Psoas muscle (tissue), 8 donors: ENCODE measurements around the gene SLBP. TPM values are rescaled to one million over a fixed set of nuclear protein-coding genes. Genes with fewer than 3 reads are reported as not detected.

Experiments used
- ATAC-seq, 4 donors: fragments of 200-7000 bp; cut with Tn5 transposase; one replicate each; pipeline ENCODE4 v1.9.1; 2020; ENCODE audit warnings: moderate library complexity in 3 of 4, mild to moderate bottlenecking in 2 of 4
- DNase-seq, 2 donors: peaks; one replicate each; pipeline ENCODE4 v3.0.0-alpha.2; 2020
- H3K27ac ChIP-seq: fragments of 200-600 bp; one replicate; pipeline ENCODE4 v1.8.0; 2022
- H3K27me3 ChIP-seq, 3 donors: fragments of 200-600 bp in 1 of 3; one replicate each; pipeline versions ENCODE4 v1.6.1 to v1.8.0; 2013 to 2022; ENCODE audit warnings: low read length in 2 of 3, mild to moderate bottlenecking in 2 of 3, moderate library complexity in 1 of 3; ENCODE audit not compliant: insufficient read depth in 3 of 3
- H3K36me3 ChIP-seq, 2 donors: fragments of 200-600 bp in 1 of 2; one replicate each; pipeline versions ENCODE4 v1.6.1 to v1.8.0; 2013 to 2022; ENCODE audit warnings: low read depth in 1 of 2, mild to moderate bottlenecking in 1 of 2, moderate library complexity in 1 of 2; ENCODE audit not compliant: insufficient read depth in 1 of 2
- H3K4me1 ChIP-seq: fragments of 200-600 bp; one replicate; pipeline ENCODE4 v1.8.0; 2022
- H3K4me3 ChIP-seq: fragments of 200-600 bp; one replicate; pipeline ENCODE4 v1.8.0; 2022; ENCODE audit warnings: mild to moderate bottlenecking
- H3K9me3 ChIP-seq: fragments of 200-600 bp; one replicate; pipeline ENCODE4 v1.8.0; 2022
- WGBS, 3 donors: extraction: QIAGEN DNeasy Blood & Tissue Kit; methylation state at CpG; one replicate each; pipeline versions ENCODE4 v1.1.6 to v1.1.7; 2013; 5-methylcytosine and 5-hydroxymethylcytosine counted together
- intact Hi-C, 2 donors: fragments of 100-400 bp; cut with DNase I; formaldehyde crosslinking; loops; one replicate each; pipeline versions ENCODE4 v1.11.0 to v1.14.2; 2022
- polyA plus RNA-seq, 3 donors: library from polyadenylated mRNA; stranded (reverse); fragments of 200-250 nt; gene quantifications; one replicate each; pipeline ENCODE4 v1.2.3, GENCODE V29; 2013
- total RNA-seq, 4 donors: library from RNA; stranded (reverse); fragmentation: NEBNext Ultra II Directional in 2 of 4; extraction: Animal tissue kit (Norgen Biotek cat#: 25700) in 2 of 4; gene quantifications; one replicate each; pipeline versions ENCODE4 v1.2.1 to v1.2.4, GENCODE V29; 2021 to 2023
- TF ChIP-seq, protein P1 (sequence below): fragments of 200-600 bp; IDR thresholded peaks from one replicate; pipeline ENCODE4 v1.8.0; 2022; ENCODE audit warnings: antibody characterized with exemption
- donor health status: healthy with polysubstance abuse.
- donor health status: DM: no; HTN: no; CAD: no; lungs with moderate emphysema.
- donor health status: Bipolar disorder and iron deficiency.
- donor health status: healthy.
- donor health status: DM: yes; HTN: yes; CAD: no.
- donor health status: DM: no; HTN: no; CAD: no.
- donor health status: DM: no; HTN: no; CAD: no.
- donor health status: DM: yes; HTN: yes; CAD: no.

SLBP gene
- total and polyA plus RNA-seq, 7 donors = 15.4 to 18.8 (median 16.3) TPM

DNA sequence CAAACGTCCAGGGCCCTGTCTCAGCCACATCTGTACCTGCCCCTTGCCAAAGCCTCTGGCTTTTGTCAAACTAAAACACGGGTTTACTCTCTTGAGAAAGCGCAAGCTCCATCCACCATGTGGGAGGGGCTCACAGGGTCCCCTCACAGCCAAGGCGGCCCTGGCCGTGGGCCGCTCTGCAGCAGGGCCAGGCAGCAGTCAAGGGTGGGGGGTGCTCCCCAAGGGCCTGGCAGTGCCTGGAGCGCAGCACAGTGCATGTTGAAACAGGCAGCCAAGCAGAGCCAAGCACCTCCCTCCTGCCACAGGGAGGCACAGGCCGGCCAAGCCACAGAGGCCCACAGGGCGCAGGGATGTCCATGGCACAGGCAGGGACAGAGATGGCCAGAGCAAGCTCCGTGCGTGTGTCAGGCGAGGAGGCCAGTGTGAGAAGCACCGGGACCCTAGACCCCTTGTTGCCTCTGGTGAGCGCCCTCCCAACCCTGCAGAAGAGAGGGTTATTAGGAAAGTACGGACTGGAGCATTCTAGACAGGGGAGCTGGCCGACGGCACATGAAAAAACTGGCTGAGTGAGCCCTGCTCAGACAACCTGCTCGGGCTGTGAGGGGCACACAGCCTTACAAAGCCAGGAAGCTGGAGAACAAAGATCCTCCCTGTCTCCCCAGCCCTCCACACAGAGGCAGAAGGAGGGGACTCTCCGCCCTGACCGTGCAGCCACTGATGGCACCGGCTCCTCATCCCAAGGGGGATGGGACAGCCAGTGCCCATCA, 67.0 kb downstream of the SLBP start:
- peak; percentile 36 to 68 for DNase-seq
- Histone ChIP-seq H3K4me3 (no peak overlapping the region), H3K27ac (no peak overlapping the region), H3K36me3 (no peaks in the 10 kb centered on the region), H3K27me3 (peaks cover 0 to 3% (median 0%) of the 10 kb centered on the region in 3 donors), H3K4me1 (no peaks in the 10 kb centered on the region), H3K9me3 (no peaks in the 10 kb centered on the region)
- intact Hi-C loops = no loop called here
- TF ChIP-seq, protein P1, sequence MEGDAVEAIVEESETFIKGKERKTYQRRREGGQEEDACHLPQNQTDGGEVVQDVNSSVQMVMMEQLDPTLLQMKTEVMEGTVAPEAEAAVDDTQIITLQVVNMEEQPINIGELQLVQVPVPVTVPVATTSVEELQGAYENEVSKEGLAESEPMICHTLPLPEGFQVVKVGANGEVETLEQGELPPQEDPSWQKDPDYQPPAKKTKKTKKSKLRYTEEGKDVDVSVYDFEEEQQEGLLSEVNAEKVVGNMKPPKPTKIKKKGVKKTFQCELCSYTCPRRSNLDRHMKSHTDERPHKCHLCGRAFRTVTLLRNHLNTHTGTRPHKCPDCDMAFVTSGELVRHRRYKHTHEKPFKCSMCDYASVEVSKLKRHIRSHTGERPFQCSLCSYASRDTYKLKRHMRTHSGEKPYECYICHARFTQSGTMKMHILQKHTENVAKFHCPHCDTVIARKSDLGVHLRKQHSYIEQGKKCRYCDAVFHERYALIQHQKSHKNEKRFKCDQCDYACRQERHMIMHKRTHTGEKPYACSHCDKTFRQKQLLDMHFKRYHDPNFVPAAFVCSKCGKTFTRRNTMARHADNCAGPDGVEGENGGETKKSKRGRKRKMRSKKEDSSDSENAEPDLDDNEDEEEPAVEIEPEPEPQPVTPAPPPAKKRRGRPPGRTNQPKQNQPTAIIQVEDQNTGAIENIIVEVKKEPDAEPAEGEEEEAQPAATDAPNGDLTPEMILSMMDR = no peak
- 40 to 45% (median 44%) methylated on average over 21 of the region's 21 CpGs for WGBS, 3 donors
- peak; percentile 36 to 76 (median 68) for ATAC-seq

DNA sequence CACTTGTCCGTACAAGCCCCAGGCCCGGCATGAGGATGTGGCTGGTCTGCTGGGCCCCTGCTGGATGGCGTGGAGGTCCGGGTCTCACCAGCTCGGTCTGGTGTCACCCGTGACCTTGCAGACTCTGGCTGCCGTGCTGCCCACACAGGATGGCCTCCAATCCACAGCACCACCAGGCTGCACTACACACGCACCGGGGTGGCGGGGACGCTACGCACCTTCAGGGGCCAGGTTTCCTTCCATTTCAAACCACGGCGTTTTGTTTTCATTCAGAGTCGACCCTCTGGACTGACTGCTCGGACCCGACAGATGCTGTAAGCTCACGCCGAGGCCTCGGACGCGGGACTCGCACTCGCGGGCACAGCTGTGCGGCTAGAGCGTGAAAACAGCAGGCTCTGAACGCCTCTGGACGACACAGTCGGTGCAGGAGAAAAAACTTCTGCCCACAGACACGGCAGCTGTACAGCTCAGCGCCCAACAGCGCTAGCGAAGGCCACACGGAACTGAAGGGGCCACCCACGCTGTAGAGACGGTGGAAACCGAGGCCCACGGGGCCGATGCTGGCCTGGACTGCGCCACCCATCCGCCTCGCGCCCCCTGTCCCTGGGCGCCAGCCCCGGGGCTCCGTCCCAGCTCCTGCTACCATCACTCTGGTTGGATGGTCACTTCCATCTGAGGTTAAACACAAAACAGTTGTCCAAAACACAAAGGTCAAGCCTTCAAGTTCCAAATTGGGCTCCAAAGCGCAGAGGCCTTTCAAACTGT, 68.0 kb downstream of the SLBP start:
- no peaks in the 10 kb centered on the region for H3K36me3 ChIP-seq
- no peak for DNase-seq
- H3K4me3 ChIP-seq = no peak overlapping the region
- TF ChIP-seq, protein P1 = no peak
- 64 to 71% (median 69%) methylated on average over 48 of the region's 48 CpGs for WGBS, 3 donors
- no peaks in the 10 kb centered on the region for H3K9me3 ChIP-seq
- intact Hi-C loops = no loop called here
- no peak for ATAC-seq
- H3K4me1 ChIP-seq = no peaks in the 10 kb centered on the region
- no peak overlapping the region for H3K27ac ChIP-seq
- H3K27me3 ChIP-seq = peaks cover 0 to 3% (median 0%) of the 10 kb centered on the region in 3 donors

Other genes with a start within 250 kb of the SLBP start
- gene FAM53A, start 28.0 kb downstream of the SLBP start, total RNA-seq = 1 to 10 TPM in 3 of 4 donors, under 1 TPM in 1; 0.71 to 1.9 (median 1.4) TPM
- 1 to 10 TPM in 2 of 3 donors, under 1 TPM in 1; 0.76 to 1.4 (median 1.3) TPM for gene FAM53A, start 28.0 kb downstream of the SLBP start, polyA plus RNA-seq
- gene TMEM129, start 9.0 kb upstream of the SLBP start, total RNA-seq = 10 to 100 TPM; 11.8 to 43.6 (median 27.0) TPM
- gene TMEM129, start 9.0 kb upstream of the SLBP start, polyA plus RNA-seq = 10 to 100 TPM; 31.6 to 40.3 (median 32.9) TPM
- gene TACC3, start 9.2 kb upstream of the SLBP start, total RNA-seq = 1 to 10 TPM; 2.7 to 3.5 (median 3.0) TPM
- 1 to 10 TPM; 2.2 to 4.8 (median 2.6) TPM for gene TACC3, start 9.2 kb upstream of the SLBP start, polyA plus RNA-seq
- gene FGFR3, start 81.0 kb upstream of the SLBP start, total RNA-seq = 1 to 10 TPM in 1 of 4 donors, under 1 TPM in 3; 0.17 to 1.1 (median 0.47) TPM
- under 1 TPM; 0.29 to 0.57 (median 0.30) TPM for gene FGFR3, start 81.0 kb upstream of the SLBP start, polyA plus RNA-seq
- gene LETM1, start 143.8 kb upstream of the SLBP start, total RNA-seq = 10 to 100 TPM; 26.8 to 50.3 (median 40.1) TPM
- 10 to 100 TPM; 14.1 to 26.1 (median 25.1) TPM for gene LETM1, start 143.8 kb upstream of the SLBP start, polyA plus RNA-seq
- 10 to 100 TPM; 21.2 to 36.0 (median 25.2) TPM for gene NSD2, start 159.1 kb upstream of the SLBP start, total RNA-seq
- gene NSD2, start 159.1 kb upstream of the SLBP start, polyA plus RNA-seq = 10 to 100 TPM in 1 of 3 donors, 1 to 10 TPM in 2; 5.6 to 19.2 (median 6.7) TPM